ENCODE results near the gene OR2T2.
"Not testable (repeated sequence)": the region's sequence is repeated elsewhere in the genome, so short reads cannot be mapped to it uniquely, and the experiment has no call there.

GRCh38 chr1:248456635-248457034 is 11.2 kb downstream of the OR2T2 start:
- TF ChIP-seq POLR2AphosphoS5 (IDR thresholded peaks at IDR 0.05); CTCF (IDR thresholded peaks at IDR 0.05; ENCODE audit: poor library complexity, severe bottlenecking); TAF1 (IDR thresholded peaks at IDR 0.05; ENCODE audit: low read depth); EZH2 (IDR thresholded peaks at IDR 0.05; ENCODE audit: borderline replicate concordance, insufficient read depth, low read length, poor library complexity, severe bottlenecking); SMC3 (conservative IDR thresholded peaks at IDR 0.05; ENCODE audit: poor library complexity); MXI1 (conservative IDR thresholded peaks at IDR 0.05; ENCODE audit: poor library complexity, severe bottlenecking): not testable (repeated sequence)
- TF ChIP-seq, protein P1, sequence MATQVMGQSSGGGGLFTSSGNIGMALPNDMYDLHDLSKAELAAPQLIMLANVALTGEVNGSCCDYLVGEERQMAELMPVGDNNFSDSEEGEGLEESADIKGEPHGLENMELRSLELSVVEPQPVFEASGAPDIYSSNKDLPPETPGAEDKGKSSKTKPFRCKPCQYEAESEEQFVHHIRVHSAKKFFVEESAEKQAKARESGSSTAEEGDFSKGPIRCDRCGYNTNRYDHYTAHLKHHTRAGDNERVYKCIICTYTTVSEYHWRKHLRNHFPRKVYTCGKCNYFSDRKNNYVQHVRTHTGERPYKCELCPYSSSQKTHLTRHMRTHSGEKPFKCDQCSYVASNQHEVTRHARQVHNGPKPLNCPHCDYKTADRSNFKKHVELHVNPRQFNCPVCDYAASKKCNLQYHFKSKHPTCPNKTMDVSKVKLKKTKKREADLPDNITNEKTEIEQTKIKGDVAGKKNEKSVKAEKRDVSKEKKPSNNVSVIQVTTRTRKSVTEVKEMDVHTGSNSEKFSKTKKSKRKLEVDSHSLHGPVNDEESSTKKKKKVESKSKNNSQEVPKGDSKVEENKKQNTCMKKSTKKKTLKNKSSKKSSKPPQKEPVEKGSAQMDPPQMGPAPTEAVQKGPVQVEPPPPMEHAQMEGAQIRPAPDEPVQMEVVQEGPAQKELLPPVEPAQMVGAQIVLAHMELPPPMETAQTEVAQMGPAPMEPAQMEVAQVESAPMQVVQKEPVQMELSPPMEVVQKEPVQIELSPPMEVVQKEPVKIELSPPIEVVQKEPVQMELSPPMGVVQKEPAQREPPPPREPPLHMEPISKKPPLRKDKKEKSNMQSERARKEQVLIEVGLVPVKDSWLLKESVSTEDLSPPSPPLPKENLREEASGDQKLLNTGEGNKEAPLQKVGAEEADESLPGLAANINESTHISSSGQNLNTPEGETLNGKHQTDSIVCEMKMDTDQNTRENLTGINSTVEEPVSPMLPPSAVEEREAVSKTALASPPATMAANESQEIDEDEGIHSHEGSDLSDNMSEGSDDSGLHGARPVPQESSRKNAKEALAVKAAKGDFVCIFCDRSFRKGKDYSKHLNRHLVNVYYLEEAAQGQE (IDR thresholded peaks at IDR 0.05; ENCODE audit: borderline replicate concordance) = not testable (repeated sequence)
